GM12892 (cell line): ENCODE measurements around the gene GLMN.

Source experiments
- DNase-seq: peaks from one replicate; pipeline ENCODE4 v3.0.0; 2011; ENCODE audit not compliant: insufficient read length
- FAIRE-seq: peaks from 2 replicates; lab custom pipeline; 2011; peaks lifted over from hg19 to GRCh38; lab: Jason Lieb, UNC
- POLR2A ChIP-seq: IDR thresholded peaks from 2 replicates; pipeline ENCODE4 v1.6.1; 2011; ENCODE audit warnings: low read depth, low read length, control low read depth
- POLR2AphosphoS5 ChIP-seq: IDR thresholded peaks from 2 replicates; pipeline ENCODE4 v1.6.1; 2011; ENCODE audit warnings: low read depth, low read length, control low read depth
- TAF1 ChIP-seq: IDR thresholded peaks from 2 replicates; pipeline ENCODE4 v1.6.1; 2011; ENCODE audit warnings: low read depth, mild to moderate bottlenecking, control low read depth, low read length, borderline replicate concordance

GLMN gene

GRCh38 chr1:92217721-92218120 lies 81.1 kb downstream of the GLMN start, which contains the start of gene C1orf146:
Gene C1orf146 (plus strand): TSS chr1:92217915. CDS start chr1:92231421, 13,506 bp downstream.
- no peak for DNase-seq
- no peak for FAIRE-seq
- TF ChIP-seq POLR2AphosphoS5 (no peak), POLR2A (no peak), TAF1 (no peak)

- TF ChIP-seq TAF1, result no peak
- no peak for TF ChIP-seq POLR2AphosphoS5
- TF ChIP-seq POLR2A, result no peak
- FAIRE-seq (no peak), DNase-seq (no peak)
Observed at GRCh38 chr1:92211166-92211565, 87.6 kb downstream of the GLMN start.

- FAIRE-seq (no peak), DNase-seq (no peak)
- no peak for TF ChIP-seq TAF1
- no peak for TF ChIP-seq POLR2A
- TF ChIP-seq POLR2AphosphoS5, result no peak
Observed at GRCh38 chr1:92210701-92211100, 88.1 kb downstream of the GLMN start.

- TF ChIP-seq POLR2A, result no peak
- TF ChIP-seq POLR2AphosphoS5, result no peak
- TF ChIP-seq TAF1, result no peak
- FAIRE-seq, result no peak
- no peak for DNase-seq
Observed at GRCh38 chr1:92203105-92203504, 95.7 kb downstream of the GLMN start.

- DNase-seq, result no peak
- FAIRE-seq, result no peak
- TF ChIP-seq POLR2A, result no peak
- TF ChIP-seq TAF1, result no peak
- no peak for TF ChIP-seq POLR2AphosphoS5
Observed at GRCh38 chr1:92201973-92202372, 96.8 kb downstream of the GLMN start.
